Astrocyte of the cerebellum (primary cell): ENCODE data around the gene RAB25.

Experiments
- DNase-seq: peaks from one replicate; pipeline ENCODE4 v3.0.0-alpha.2; 2011; ENCODE audit warnings: low read depth
- H3K4me3 ChIP-seq: 2 replicates; pipeline ENCODE4 v1.5.1; 2011; ENCODE audit warnings: mild to moderate bottlenecking, low read depth, low read length, moderate library complexity
- in situ Hi-C: cut with HindIII; loops from 2 replicates; pipeline ENCODE4 v1.10.0; 2017; ENCODE audit warnings: low sequenced_read_pairs
- TF ChIP-seq, protein P1 (sequence below): IDR thresholded peaks from 2 replicates; pipeline ENCODE4 v1.5.1; 2012; ENCODE audit warnings: low read length, low read depth, moderate library complexity, mild to moderate bottlenecking; ENCODE audit errors: missing control alignments

Gene RAB25

DNA sequence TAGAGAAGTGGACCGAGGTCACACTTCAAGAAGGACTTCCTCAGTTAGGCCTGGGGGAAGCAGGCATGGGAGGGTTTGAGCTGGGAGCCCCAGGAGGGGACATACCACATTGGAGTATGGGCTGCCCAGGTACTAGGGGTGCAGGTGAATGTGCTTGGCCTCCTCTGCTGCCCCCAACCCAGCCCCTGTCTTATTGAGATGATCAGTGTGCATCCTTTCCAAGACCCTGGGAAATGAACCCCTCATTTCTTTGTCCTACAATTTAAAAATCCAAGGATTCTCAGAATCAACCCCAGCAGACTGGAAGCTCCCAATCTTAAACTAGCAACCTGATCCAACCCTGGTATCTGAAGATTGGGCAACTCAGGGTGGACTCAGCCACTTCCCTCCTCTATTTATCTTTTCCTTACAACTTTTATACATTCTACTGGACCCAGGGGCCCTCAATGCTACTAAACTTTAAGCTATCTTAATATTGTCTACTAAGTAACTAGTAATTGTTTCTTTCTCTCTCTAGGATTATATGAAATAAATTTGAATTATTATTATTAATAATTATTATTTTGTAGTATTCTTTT, 12.2 kb downstream of the RAB25 start:
- TF ChIP-seq, protein P1, sequence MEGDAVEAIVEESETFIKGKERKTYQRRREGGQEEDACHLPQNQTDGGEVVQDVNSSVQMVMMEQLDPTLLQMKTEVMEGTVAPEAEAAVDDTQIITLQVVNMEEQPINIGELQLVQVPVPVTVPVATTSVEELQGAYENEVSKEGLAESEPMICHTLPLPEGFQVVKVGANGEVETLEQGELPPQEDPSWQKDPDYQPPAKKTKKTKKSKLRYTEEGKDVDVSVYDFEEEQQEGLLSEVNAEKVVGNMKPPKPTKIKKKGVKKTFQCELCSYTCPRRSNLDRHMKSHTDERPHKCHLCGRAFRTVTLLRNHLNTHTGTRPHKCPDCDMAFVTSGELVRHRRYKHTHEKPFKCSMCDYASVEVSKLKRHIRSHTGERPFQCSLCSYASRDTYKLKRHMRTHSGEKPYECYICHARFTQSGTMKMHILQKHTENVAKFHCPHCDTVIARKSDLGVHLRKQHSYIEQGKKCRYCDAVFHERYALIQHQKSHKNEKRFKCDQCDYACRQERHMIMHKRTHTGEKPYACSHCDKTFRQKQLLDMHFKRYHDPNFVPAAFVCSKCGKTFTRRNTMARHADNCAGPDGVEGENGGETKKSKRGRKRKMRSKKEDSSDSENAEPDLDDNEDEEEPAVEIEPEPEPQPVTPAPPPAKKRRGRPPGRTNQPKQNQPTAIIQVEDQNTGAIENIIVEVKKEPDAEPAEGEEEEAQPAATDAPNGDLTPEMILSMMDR, result no peak
- in situ Hi-C loops, result no loop called here
- DNase-seq, result no peak
- no peak overlapping the region for H3K4me3 ChIP-seq

DNA sequence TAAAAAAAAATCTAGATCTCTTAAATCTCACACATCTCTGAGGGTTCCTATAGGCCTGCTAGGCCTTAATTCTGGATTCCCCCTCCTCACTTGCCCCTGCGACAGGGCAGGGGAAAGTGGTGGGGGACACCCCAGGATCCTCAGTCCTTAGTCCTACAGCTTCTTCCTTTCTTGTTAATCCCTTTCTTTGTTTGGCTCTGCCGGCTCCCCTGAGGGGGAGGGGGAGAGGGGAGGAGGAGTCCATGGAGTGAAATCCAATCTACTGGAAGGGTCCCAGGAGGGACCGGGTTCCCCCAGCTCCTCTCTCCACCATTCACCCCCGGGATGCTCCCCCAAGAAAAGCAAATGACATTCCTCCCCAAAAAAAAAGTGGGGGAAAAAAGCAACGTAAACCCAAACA, 12.8 kb downstream of the RAB25 start:
- TF ChIP-seq, protein P1, result no peak
- in situ Hi-C loops, result no loop called here
- DNase-seq, result no peak
- H3K4me3 ChIP-seq, result no peak overlapping the region

DNA sequence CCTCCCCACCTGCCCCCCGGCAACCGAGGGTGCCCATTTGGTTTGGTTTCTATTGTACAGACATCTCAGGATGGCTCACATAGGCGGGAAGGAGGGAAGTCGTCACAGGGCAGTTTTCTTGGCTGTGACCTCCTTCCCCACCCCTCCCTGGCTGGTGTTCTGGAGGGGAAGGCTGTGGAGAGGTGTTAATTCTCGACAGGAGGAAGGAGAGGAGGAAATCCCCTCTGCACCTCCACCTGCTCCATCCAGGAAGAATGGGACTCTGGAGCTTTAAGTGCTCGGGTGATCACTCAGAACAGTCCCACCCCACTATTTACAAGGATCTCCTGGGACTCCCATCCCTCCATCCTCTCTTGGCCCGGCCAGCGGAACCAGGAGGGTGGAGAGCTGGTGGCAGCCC, 13.7 kb downstream of the RAB25 start:
- TF ChIP-seq, protein P1, result no peak
- H3K4me3 ChIP-seq, result no peak overlapping the region
- in situ Hi-C loops, result no loop called here
- DNase-seq, result no peak

DNA sequence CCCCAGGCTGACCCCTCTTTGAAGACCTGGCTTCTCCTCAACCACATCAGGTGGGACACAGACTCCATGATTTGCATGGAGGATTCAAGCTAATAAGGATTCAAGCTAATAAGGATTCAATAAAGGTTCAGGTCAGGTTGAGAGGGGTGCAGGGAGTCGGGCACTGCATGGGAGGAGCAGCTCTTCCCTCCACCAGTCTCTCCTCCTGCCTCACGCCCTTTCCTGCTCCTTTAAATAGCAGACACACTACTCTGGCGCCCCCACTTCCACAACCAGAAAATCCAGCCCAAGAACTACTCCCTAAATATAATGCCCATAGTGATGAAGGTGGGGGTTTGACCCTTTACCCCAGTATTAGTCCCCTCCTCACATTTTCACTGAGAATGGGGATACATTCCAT, 14.2 kb downstream of the RAB25 start:
- DNase-seq, result no peak
- TF ChIP-seq, protein P1, result no peak
- in situ Hi-C loops, result no loop called here
- H3K4me3 ChIP-seq, result no peak overlapping the region

DNA sequence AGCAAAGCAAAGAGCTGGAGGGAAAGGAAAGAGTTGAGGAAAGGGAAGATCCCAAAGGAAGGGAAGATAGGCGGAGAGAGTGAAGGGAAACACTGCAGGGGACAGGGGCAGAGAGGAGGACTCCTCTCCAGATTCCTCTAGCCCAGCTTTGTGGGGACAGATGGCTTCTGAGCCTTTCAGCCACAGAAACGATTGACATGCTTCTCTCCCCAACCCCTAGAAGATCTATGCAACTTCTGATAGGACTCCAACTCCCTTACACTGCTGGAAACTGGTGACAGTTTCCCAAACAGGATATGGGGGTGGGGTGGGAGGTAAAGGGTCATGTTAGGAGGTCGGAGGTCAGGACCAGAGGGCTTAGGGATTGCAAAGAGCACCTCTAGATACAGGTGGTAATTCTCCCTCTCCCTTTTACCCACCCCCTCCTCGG, 14.8 kb downstream of the RAB25 start:
- in situ Hi-C loops, result no loop called here
- no peak overlapping the region for H3K4me3 ChIP-seq
- no peak for DNase-seq
- TF ChIP-seq, protein P1, result no peak

DNA sequence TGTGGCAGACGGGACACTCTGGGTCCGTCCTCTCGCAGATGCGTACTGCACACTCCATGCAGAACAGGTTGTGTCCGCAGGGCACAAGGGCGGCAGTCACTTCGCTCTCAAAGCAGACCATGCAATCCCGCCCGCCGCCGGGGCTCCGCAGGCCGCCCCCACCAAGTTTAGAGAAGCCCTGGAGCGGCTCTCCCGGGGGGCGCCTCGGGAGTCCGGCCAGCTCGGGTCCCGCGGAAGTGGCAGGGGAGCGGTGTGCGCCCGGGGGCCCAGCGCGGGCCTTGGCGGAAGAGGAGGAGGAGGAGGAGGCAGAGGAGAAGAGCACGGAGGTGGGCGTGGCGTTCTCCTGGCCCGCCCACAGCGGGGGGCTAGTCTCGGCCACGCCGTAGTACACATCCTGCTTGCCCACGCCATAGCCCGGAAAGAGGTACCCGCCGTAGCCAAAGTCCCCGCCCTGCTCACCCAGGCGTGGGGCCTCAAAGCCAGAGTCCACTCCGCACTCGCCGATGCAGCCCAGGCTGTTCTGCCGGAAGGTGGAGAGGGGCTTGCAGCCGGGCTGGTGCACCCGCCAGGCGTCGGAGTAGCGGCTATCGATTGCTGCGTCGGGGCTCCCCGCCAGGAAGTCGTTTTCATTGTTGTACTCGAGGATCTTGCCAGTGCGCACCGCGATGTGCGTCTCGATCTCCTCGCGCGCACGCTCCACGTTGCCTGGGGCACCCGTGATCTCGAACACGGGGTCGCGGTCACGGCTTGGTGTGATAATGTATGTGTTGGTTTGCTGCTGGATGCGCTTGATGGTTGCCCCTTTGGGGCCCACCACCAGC, 15.9 kb downstream of the RAB25 start:
- in situ Hi-C loops, result no loop called here
- DNase-seq, result no peak
- no peak overlapping the region for H3K4me3 ChIP-seq
- TF ChIP-seq, protein P1, result no peak
